Left forelimb (tissue), 1 donor: ENCODE data around the gene ZW10.
"Not testable (repeated sequence)": the region's sequence is repeated elsewhere in the genome, so short reads cannot be mapped to it uniquely, and the experiment has no call there.

ENCODE experiments used
- DNase-seq: peaks from one replicate; pipeline ENCODE4 v3.0.0-alpha.2; 2018; ENCODE audit warnings: low spot score

The ZW10 gene

DNA sequence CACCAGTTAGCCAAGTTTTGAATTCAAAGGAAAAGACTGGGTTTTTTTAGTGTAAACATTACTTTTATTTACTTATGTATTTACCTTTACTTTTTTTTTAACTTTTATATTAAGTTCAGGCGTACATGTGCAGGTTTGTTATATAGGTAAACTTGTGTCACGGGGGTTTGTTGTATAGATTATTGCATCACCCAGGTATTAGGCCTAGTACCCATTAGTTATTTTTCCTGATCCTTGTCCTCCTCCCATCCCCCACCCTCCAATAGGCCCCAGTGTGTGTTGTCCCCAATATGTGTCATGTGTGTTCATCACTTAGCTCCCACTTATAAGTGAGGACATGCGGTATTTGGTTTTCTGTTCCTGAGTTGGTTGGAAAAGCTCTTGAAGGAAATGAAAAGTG, 20.6 kb downstream of the ZW10 start:
- no peak for DNase-seq

DNA sequence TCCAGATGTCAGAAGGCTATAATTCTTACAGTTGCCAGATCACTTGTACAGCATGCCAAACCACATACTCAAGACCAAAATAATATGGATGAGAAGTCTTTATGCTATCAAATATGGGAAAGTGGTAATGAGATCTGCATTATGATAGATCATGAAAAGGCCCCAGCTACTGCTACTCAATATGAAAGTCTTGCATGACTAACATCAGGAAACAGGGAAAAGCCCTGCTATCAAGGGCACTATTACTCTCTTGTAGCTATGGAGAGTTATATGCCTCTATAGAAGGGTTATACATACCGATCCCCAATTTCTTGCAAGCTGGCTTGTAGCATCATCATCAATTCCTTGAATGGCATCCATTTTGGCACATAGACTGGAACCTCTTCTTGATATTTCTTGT, 37.2 kb downstream of the ZW10 start:
- no peak for DNase-seq

DNA sequence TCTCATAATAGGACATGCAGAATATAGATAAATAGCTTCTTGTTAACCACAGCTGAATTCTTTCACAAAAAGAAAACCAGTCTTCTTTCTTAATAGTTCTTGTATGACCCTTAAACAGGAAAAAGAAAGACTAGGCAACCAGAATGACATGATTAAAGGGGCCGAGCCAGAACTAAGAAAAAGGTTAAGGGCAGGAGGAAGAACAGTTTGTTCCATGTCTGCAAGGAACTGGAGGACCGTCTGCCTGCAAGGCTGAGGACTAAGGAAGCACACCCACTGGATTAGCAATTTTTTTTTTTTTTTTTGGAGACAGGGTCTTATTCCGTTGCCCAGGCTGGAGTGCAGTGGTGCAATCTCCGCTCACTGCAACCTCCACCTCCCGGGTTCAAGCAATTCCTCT, 41.4 kb downstream of the ZW10 start:
- DNase-seq = no peak

DNA sequence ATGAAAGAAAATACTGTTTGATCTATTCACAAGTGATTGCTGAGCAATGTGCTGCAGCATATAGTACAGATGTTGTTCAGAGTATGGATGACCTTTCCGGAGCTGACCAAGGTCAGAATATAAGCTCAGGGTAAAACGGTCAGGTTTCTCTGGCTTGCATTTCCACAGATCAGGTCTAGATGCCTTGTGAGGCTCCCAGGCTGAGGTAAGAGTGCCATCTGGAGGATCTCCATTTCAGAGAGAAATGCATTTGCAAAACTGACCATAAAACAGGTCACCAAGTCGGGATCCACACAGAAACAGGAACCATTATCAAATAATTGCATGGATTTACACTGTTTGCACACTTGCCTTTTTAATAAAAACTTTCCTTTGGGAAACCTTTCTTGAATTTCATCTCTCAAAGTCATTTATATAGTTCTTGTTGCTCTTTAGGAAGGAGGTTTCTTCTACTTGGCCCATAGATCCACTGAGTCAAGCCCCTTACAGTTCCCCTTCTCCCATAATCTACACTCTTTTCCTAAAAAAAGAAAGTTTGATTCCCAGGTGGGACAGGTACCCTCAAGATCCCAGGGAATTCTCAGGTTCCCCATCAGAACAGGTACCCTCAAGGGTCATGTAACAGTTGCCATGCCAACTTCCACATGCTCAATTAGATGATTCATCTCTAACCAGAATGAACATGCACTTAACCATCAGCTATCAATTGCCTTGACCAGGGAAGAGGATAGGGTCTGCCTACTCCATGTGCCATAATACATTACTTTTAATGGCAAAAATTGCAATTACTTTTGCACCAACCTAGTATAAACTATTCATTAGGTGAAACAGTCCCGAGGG, 42.4 kb downstream of the ZW10 start:
- DNase-seq = no peak

DNA sequence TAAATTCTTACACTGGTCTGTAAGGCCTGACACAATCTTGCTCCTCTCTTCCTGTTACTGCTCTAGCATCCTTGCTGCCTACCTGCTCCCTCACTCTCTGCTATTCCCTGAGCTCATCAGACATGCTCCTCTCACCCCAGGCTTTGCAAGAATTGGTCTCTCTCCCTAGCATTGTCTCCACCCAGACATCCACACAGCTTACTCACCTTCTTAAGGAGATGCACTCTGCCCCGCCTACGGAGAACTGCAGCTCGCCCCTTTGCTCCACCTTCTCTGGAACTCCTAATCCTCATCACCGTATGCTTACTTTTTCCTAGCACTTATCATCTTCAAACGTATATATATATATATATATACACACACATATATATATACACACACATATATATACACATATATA, 44.0 kb downstream of the ZW10 start:
- no peak for DNase-seq

DNA sequence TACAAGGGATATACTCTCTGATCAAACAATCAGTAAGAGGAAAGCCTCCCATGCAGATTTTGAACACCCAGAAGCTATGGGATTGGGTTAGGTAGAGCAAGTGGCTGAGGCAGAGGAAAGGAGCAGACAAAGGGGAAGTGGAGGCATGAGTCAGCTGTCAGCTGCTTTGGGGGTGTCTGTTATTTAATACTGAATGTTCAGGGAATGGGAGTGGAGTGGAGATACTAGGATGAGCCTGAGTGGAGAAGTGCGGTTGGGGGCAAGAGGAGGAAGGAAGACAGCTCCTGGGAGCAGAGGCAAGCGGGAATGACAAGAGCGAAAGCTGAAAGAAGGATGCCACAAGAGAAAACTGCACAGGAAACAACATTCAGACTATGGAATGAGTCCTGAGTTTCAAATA, 44.7 kb downstream of the ZW10 start:
- DNase-seq = no peak

DNA sequence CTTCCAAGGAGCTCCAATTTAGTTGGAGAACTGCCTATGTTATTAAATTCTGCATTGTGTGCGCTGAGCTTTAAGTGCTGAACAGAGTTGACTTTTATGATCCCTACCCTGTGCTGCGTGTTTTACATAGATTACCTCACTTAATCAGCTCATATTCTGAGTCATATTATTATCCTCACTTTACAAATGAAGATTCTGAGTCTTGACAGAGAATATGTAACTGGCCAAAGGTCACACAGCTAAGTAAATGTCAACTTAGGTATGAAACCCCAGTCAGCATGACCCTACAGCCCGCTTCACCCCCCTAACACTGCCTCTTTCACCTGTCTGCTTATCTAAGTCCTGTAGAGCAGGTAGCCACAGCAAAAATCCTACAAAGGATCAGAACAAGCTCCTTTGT, 47.6 kb downstream of the ZW10 start:
- DNase-seq = no peak

DNA sequence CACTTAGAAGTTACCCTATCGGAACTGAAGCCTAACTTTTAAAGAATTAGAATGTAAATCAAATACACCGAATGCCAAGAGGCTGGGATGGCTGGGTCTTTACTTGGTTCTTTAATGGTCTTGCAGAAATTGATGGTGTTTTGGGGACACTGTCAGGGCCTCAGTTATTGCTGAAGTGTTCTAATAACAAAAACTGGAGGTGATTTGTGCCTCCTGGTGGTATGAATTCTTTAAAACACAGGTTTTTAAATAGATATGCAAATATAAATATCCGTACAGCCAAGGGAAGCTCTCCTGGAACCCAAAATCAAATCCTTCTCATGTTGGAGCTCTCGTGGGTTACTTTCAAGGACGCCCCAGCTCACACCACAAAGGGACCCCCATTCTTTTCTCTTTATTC, 48.1 kb downstream of the ZW10 start:
- DNase-seq = no peak

DNA sequence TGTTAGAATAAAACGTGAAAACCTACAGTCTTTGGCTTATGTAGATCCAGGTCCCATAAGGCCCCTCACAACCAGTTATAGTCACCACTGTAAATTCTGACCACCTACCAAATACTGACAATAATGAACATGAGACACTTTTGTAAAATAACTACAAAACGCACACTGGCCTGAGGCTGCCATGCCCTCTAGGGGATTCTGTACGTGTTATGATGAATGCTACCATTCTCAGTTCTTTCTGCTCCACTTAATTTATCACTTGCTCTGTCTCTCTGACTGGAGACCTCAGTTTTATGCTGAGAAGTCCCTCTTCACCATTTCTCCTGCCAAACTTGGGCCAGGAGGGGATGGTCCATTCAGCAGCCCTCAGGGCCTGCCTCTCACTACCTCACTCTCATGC, 48.7 kb downstream of the ZW10 start:
- DNase-seq = no peak

DNA sequence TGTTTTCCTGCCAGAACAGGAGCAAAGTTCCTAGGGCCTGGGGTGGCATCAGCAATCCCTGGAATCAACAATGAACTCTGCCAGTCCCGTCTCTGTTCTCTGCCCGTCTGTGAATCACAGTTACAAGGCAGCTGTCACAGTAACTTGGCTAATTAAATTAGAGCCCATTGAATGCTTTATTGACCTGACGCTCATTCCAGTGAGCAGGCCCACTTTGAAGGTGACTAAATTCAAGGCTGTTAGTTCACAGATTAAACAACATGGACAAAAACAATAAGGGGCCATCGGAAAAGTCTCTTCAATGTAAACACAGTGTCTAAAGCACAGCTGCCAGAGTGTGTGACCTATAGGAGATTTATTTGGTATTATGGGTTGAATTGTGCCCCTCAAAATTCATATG, 49.7 kb downstream of the ZW10 start:
- DNase-seq = no peak

DNA sequence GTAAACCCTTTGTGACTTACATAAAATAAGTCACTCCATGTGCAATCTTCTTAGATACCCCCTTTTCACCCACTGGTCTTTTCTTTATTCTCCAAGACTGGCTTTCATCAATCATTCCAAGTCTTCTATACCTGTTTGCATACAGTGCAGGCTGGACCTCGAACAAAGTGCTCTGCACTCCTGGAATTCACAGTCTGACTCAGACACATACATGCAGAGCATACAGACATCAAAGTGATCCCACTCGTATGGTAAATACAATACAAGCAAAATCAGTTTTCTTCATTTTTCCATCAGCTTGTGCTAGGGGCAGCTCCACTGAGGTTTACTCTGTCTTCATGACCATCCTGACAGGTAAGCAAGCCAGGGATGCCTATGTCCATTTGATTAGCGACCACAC, 50.6 kb downstream of the ZW10 start:
- DNase-seq = no peak

DNA sequence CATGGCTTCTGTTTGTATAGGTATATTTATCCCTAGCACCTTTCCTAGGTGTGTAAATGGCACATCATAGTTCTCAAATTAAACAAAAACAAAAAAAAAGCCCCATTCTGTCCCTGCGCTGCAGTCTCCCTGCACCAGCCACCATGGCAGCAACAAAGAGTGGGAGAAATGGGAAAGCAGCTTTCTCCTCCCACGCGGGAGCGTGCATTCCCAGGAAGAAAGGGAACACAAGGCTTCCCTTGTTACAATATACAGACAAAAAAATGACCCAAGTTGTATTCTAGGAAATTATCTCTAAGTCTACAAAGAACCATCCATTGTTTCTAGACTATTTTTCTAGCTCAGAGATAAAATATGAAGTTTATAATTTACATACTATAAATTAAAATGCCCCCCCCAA, 51.3 kb downstream of the ZW10 start:
- no peak for DNase-seq

DNA sequence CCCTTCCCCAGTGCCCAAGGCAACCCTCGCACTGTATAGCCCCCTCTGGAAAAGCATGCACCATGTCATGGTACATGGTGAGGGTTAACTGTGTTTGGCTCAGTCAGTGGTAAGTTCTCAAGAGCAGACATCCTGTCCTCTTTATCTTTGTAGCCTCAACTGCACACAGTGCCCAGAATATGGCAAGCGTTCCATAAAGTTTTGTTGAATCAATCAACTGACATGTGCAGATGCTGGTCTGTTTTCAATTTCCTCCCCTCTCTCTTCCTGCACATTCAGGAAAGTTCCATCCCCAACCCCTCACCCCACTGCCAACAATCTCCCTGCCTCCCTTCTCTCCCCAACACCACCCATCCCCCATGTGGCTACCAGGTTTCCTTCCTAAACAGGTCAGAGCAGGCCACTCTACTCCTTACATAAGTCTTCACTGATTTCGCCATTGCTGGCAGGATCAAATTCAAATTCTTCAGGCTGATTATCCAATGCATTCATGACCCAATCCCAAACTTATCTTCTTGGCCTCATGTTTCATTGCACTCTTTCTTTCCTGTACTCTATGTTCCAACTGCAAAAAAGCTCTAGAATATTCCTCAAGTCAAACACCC, 51.9 kb downstream of the ZW10 start:
- DNase-seq = no peak

DNA sequence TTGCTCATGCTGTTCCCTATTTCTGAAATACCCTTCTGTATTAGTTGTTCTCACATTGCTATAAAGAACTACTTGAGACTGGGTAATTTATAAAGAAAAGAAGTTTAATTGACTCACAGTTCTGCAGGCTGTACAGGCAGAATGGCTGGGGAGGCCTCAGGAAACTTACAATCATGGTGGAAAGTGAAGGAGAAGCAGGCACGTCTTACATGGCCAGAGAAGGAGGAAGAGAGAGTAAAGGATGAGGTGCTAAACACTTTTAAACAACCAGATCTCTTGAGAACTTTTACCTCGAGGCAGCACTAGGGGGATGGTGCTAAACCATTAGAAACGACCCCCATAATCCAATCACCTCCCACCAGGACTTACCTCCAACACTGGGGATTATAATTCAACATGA, 53.0 kb downstream of the ZW10 start:
- DNase-seq = not testable (repeated sequence)

DNA sequence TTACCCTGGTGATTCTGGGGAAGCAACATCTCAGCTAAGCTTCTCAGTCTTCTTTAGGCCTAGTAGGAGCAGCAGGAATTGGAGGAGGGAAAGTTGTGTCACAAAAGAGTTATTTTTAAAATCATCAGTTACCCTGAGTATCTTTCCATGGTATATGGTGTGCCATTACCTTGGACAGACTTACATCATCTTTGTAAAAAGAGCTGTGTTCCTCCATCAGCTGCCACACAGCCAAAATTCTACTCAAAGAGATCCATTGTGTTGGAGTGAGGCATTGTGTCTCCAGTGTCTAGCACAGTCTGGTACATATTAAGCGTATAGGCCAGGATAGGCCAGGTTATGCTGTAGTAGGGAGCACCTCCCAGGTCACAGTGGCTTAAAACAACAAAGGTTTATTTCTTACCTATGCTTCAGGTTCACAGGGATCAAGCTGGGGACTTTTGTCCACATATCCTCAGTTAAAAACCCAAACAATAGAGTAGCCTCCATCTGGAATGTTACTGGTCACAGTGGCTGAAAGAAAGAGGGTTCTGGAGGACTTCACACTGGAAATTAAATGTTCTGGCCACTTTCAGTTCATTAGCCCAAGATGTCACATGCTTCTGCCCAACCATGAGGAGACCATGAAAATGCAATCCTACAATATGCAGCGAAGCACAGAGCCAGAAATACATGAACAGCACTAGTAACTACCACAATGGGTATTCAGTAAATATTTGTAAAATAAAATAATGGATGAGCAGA, 57.4 kb downstream of the ZW10 start:
- no peak for DNase-seq

DNA sequence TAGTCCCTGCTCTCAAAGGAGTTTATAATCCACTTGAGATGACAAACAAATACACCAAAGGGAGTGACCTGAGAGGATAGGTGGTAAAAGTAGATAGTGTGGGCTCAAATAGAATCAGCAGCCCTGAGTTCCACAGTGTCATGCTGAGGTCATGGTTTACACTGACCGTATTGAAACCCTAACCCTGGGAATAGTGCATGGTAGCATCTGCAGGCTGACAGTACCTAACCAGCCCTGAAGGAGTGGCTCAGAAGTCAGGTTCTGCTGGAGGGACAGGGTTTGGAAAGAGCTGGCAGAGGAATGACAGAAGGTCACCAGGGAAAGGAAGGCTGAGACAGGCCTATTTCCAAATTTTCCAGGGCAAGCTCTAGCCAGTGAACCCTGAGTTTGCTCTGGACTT, 58.2 kb downstream of the ZW10 start:
- no peak for DNase-seq

DNA sequence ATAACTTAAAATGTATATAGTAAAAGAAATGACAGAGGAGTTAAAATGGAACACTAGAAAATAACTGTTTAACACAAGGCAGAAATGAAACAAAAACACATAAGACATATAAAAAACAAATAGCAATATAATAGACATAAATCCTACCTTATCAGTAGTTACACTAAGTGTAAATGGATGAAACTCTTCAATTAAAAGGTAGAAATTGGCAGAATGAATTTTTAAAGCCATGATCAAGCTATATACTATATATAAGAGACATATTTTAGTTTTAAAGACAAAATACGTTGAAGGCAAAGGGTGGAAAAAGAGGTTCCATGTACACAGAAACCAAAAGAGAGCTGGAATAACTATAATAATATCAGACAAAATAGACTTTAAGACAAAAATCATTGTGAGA, 62.5 kb downstream of the ZW10 start:
- no peak for DNase-seq

DNA sequence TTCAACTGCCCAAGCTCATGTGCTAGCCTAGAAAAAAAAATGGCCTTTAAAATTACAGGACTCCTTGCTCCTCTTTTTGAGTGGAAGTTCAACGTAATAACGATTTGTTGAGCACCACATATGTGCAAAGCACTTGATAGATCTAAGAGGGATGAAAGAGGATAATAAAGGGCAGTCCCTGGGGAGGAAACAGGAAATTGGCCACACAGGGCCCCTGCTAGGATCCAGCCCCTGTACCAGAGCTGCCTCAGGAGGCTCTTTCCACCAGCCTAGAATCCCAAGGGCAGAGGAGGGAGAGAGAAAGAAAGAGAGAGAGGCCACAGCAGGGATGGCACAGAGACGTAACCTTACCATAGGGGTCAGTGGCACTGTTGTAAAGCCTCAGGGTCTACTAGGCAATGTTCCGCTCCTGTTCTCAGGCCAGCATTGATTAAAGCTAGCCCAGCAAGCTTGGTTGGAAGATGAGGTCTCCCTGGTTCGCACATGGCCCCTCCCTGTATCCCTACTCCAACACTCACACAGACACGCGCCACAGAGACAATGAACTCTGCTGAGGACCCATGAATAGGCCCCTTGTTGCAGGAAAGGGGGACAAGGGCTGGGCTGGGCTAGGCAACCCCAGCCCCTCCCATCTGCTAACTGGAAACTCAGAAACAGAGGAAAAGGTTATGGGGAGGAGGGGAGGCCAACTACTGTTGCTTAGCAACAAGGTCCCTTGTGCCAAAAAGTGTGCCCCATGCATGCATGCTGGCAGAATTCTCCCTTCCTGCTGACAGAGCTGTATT, 67.4 kb downstream of the ZW10 start, which contains the start of gene TMPRSS5:
Gene TMPRSS5, minus strand, starts transcription at position 438 of the 785 bp plus-strand sequence. Its CDS starts 84 bp downstream, at position 354.
- peak; percentile 41 for DNase-seq

DNA sequence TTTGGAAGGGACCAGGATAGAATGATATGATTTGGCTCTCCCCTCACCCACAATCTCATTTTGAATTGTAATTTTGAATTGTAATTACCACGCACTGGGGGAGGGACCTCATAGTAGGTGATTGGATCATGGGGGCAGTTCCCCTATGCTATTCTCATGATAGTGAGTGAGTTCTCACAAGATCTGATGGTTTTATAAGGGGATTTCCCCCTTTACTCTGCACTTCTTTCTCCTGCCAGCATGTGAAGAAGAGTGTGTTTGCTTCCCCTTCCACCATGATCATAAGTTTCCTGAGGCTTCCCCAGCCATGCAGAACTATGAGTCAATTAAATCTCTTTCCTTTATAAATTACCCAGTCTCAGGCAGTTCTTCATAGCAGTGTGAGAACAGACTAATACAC, 69.9 kb downstream of the ZW10 start:
- DNase-seq = not testable (repeated sequence)

DNA sequence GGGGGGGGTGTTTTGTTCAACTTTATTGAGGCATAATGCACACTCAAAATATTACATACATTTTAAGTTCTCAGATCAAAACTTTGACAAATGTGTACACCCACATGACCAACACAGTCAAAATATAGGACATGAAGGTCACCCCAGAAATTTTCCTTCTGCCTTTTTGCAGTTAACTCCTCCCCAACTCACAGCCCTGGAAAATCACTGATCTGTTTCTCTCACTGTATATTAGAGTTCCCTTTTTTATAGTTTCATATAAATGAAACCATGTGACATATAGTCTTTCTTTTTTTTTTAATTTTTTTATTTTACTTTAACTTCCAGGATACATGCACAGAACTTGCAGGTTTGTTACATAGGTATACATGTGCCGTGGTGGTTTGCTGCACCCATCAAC, 72.0 kb downstream of the ZW10 start:
- DNase-seq = peak; percentile 17

DNA sequence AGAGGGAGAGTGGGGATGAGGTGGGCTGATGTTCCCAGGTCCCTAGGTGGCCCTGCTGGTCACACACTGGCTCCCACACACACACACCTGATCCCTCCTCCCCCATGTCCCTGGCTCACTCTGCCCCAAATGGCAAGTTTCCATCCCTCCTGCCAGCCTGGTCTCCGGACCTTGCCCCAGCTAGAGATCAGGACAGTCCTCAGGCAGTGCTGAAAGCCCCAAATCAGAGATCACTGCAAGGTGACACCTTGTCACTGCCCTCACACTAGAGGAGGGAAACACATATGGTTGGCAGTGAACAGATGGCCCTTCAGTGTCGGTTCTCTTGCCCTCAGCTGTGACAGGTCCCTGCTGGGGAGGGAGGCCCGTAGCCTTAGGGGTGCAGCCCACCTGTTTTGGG, 75.0 kb downstream of the ZW10 start:
- peak; percentile 61 for DNase-seq

DNA sequence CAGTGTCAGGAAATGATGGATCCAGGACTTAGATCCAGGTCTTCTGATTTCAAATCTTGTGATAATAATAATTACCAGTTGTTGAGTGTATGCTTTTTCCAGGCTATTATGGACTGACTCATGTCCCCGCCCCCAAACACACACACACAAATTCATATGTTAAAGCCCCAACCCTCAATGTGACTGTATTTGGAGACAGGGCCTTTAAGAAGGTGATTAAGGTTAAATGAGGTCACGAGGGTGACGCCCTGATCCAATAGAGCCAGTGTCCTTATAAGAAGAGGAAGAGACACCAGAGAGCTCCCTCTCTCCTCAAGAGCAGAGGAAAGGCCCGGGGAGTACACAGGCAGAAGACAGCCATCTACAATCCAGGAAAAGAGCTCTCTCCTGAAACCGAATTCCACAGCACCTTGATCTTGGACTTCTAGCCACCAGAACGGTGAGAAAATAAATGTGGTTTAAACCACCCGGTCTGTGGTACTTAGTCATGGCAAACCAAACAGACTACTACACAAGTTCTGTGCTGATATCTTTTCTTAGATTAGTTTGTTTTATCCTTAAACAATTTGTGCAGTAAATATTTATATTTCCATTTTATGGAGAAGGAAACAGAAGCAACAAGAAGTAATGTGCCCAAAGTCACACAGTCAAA, 75.6 kb downstream of the ZW10 start:
- DNase-seq = peak; percentile 8
